ENCODE measurements around the gene TBC1D22B. TPM values are rescaled to one million over a fixed set of nuclear protein-coding genes. Genes with fewer than 3 reads are reported as not detected.
A peak's percentile ranks its signal among the peaks of the same experiment; 100 is the strongest.
"Not testable (repeated sequence)": the region's sequence is repeated elsewhere in the genome, so short reads cannot be mapped to it uniquely, and the experiment has no call there.

Gene TBC1D22B
- total RNA-seq, 1 experiment from 2014 or later: 13.5 TPM

GRCh38 chr6:37344308-37344707 is 86.7 kb downstream of the TBC1D22B start:
- intact Hi-C loops (cut with micrococcal nuclease; ENCODE audit: unreplicated experiment): no loop called here
- no peaks in the 10 kb centered on the region for H3K4me1 ChIP-seq (ENCODE audit: insufficient read depth, low read length, poor library complexity, severe bottlenecking)
- H3K36me3 ChIP-seq (ENCODE audit: insufficient read depth, low read length, poor library complexity, severe bottlenecking): no peaks in the 10 kb centered on the region
- ChIA-PET CTCF (no interaction called here), POLR2A (ENCODE audit: low non-redundant PET) (no interaction called here)
- H3K27ac ChIP-seq (ENCODE audit: low read depth, low read length, poor library complexity, severe bottlenecking): no peak overlapping the region
- BruUV-seq (replicated peaks): no TSS peak
- no peaks in the 10 kb centered on the region for H3K27me3 ChIP-seq (replicated peaks; ENCODE audit: insufficient read depth, low read depth, low read length, poor library complexity)
- H3K9me3 ChIP-seq (ENCODE audit: low read depth, low read length, poor library complexity, severe bottlenecking): no peaks in the 10 kb centered on the region
- DNase-seq (ENCODE audit: low spot score): no peak
- no peak overlapping the region for H3K4me3 ChIP-seq (ENCODE audit: low read depth, low read length, poor library complexity, severe bottlenecking)
- TF ChIP-seq, protein P1, sequence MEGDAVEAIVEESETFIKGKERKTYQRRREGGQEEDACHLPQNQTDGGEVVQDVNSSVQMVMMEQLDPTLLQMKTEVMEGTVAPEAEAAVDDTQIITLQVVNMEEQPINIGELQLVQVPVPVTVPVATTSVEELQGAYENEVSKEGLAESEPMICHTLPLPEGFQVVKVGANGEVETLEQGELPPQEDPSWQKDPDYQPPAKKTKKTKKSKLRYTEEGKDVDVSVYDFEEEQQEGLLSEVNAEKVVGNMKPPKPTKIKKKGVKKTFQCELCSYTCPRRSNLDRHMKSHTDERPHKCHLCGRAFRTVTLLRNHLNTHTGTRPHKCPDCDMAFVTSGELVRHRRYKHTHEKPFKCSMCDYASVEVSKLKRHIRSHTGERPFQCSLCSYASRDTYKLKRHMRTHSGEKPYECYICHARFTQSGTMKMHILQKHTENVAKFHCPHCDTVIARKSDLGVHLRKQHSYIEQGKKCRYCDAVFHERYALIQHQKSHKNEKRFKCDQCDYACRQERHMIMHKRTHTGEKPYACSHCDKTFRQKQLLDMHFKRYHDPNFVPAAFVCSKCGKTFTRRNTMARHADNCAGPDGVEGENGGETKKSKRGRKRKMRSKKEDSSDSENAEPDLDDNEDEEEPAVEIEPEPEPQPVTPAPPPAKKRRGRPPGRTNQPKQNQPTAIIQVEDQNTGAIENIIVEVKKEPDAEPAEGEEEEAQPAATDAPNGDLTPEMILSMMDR (conservative IDR thresholded peaks at IDR 0.05; ENCODE audit: low read depth, low read length): no peak
- TF ChIP-seq EZH2 (IDR thresholded peaks at IDR 0.05; ENCODE audit: borderline replicate concordance, low read depth, low read length, poor library complexity, severe bottlenecking): no peak

- intact Hi-C loops (cut with micrococcal nuclease; ENCODE audit: unreplicated experiment): not testable (repeated sequence)
These were observed 88.2 kb downstream of the TBC1D22B start for GRCh38 chr6:37345804-37346203.

GRCh38 chr6:37347177-37347576 is 89.6 kb downstream of the TBC1D22B start:
- no peaks in the 10 kb centered on the region for H3K9me3 ChIP-seq (ENCODE audit: low read depth, low read length, poor library complexity, severe bottlenecking)
- H3K27me3 ChIP-seq (replicated peaks; ENCODE audit: insufficient read depth, low read depth, low read length, poor library complexity): no peaks in the 10 kb centered on the region
- DNase-seq (ENCODE audit: low spot score): no peak
- ChIA-PET POLR2A (ENCODE audit: low non-redundant PET) (no interaction called here), CTCF (no interaction called here)
- intact Hi-C loops (cut with micrococcal nuclease; ENCODE audit: unreplicated experiment): no loop called here
- no TSS peak for BruUV-seq (replicated peaks)
- H3K27ac ChIP-seq (ENCODE audit: low read depth, low read length, poor library complexity, severe bottlenecking): no peak overlapping the region
- no peak overlapping the region for H3K4me3 ChIP-seq (ENCODE audit: low read depth, low read length, poor library complexity, severe bottlenecking)
- TF ChIP-seq EZH2 (IDR thresholded peaks at IDR 0.05; ENCODE audit: borderline replicate concordance, low read depth, low read length, poor library complexity, severe bottlenecking): no peak
- TF ChIP-seq, protein P1 (conservative IDR thresholded peaks at IDR 0.05; ENCODE audit: low read depth, low read length): no peak
- no peaks in the 10 kb centered on the region for H3K4me1 ChIP-seq (ENCODE audit: insufficient read depth, low read length, poor library complexity, severe bottlenecking)
- no peaks in the 10 kb centered on the region for H3K36me3 ChIP-seq (ENCODE audit: insufficient read depth, low read length, poor library complexity, severe bottlenecking)

More at GRCh38 chr6:37345804-37346203, 88.2 kb downstream of the TBC1D22B start:
- H3K4me3 ChIP-seq (ENCODE audit: low read depth, low read length, poor library complexity, severe bottlenecking); POLR2A ChIA-PET (ENCODE audit: low non-redundant PET); H3K27me3 ChIP-seq (replicated peaks; ENCODE audit: insufficient read depth, low read depth, low read length, poor library complexity); DNase-seq (ENCODE audit: low spot score); BruUV-seq (replicated peaks); H3K27ac ChIP-seq (ENCODE audit: low read depth, low read length, poor library complexity, severe bottlenecking); CTCF ChIA-PET; H3K9me3 ChIP-seq (ENCODE audit: low read depth, low read length, poor library complexity, severe bottlenecking); H3K36me3 ChIP-seq (ENCODE audit: insufficient read depth, low read length, poor library complexity, severe bottlenecking); H3K4me1 ChIP-seq (ENCODE audit: insufficient read depth, low read length, poor library complexity, severe bottlenecking): not testable (repeated sequence)

GRCh38 chr6:37347670-37348111 is 90.1 kb downstream of the TBC1D22B start:
- ChIA-PET POLR2A (ENCODE audit: low non-redundant PET) (no interaction called here), CTCF (no interaction called here)
- DNase-seq (ENCODE audit: low spot score): peak; percentile 18
- intact Hi-C loops (cut with micrococcal nuclease; ENCODE audit: unreplicated experiment): no loop called here
- H3K27me3 ChIP-seq (replicated peaks; ENCODE audit: insufficient read depth, low read depth, low read length, poor library complexity): no peaks in the 10 kb centered on the region
- no peaks in the 10 kb centered on the region for H3K36me3 ChIP-seq (ENCODE audit: insufficient read depth, low read length, poor library complexity, severe bottlenecking)
- no peaks in the 10 kb centered on the region for H3K4me1 ChIP-seq (ENCODE audit: insufficient read depth, low read length, poor library complexity, severe bottlenecking)
- no peak overlapping the region for H3K4me3 ChIP-seq (ENCODE audit: low read depth, low read length, poor library complexity, severe bottlenecking)
- H3K27ac ChIP-seq (ENCODE audit: low read depth, low read length, poor library complexity, severe bottlenecking): no peak overlapping the region
- H3K9me3 ChIP-seq (ENCODE audit: low read depth, low read length, poor library complexity, severe bottlenecking): no peaks in the 10 kb centered on the region
- TF ChIP-seq, protein P1 (conservative IDR thresholded peaks at IDR 0.05; ENCODE audit: low read depth, low read length): no peak
- no peak for TF ChIP-seq EZH2 (IDR thresholded peaks at IDR 0.05; ENCODE audit: borderline replicate concordance, low read depth, low read length, poor library complexity, severe bottlenecking)
- BruUV-seq (replicated peaks): no TSS peak

Data from A673 (cell line).